Spleen (tissue), 11 donors: ENCODE measurements around the gene RTL10. TPM values are rescaled to one million over a fixed set of nuclear protein-coding genes. Genes with fewer than 3 reads are reported as not detected.

Experiments
- DNase-seq: peaks from one replicate; pipeline ENCODE4 v3.0.0-alpha.2; 2020
- H3K27ac ChIP-seq, 8 donors: fragments of 200-600 bp; sonication (generic) in 7 of 8; 1 replicate in 4 of 8; 2 replicates in 4 of 8; pipeline versions ENCODE4 v1.5.0 to v1.8.0; 2016 to 2021; ENCODE audit warnings: inconsistent platforms in 4 of 8, mild to moderate bottlenecking in 4 of 8, moderate library complexity in 1 of 8
- H3K27me3 ChIP-seq, 7 donors: fragments of 200-600 bp; sonication (generic) in 6 of 7; replicated peaks in 1 of 7; 1 replicate in 4 of 7; 2 replicates in 3 of 7; pipeline versions ENCODE4 v1.5.0 to v1.8.0; 2016 to 2021; ENCODE audit warnings: inconsistent platforms in 3 of 7, mild to moderate bottlenecking in 1 of 7
- H3K36me3 ChIP-seq, 6 donors: fragments of 200-600 bp; sonication (generic) in 5 of 6; 1 replicate in 4 of 6; 2 replicates in 2 of 6; pipeline versions ENCODE4 v1.5.0 to v1.8.0; 2016 to 2021; ENCODE audit warnings: inconsistent platforms in 2 of 6
- H3K4me1 ChIP-seq, 6 donors: fragments of 200-600 bp; sonication (generic) in 5 of 6; 1 replicate in 3 of 6; 2 replicates in 3 of 6; pipeline versions ENCODE4 v1.5.0 to v1.8.0; 2016 to 2021; ENCODE audit warnings: inconsistent platforms in 3 of 6
- H3K4me3 ChIP-seq, 8 donors: fragments of 200-600 bp; sonication (generic) in 7 of 8; 1 replicate in 4 of 8; 2 replicates in 4 of 8; pipeline versions ENCODE4 v1.5.0 to v1.8.0; 2016 to 2021; ENCODE audit warnings: inconsistent platforms in 4 of 8, mild to moderate bottlenecking in 4 of 8, moderate library complexity in 2 of 8
- H3K9me3 ChIP-seq, 8 donors: fragments of 200-600 bp; sonication (generic) in 7 of 8; 1 replicate in 4 of 8; 2 replicates in 4 of 8; pipeline versions ENCODE4 v1.5.0 to v1.8.0; 2016 to 2021; ENCODE audit warnings: inconsistent platforms in 4 of 8
- POLR2A ChIP-seq, 3 donors: fragments of 450-650 bp; IDR thresholded peaks; one replicate each; pipeline ENCODE4 v1.5.1; 2017; ENCODE audit warnings: antibody characterized with exemption in 3 of 3, mild to moderate bottlenecking in 1 of 3
- POLR2AphosphoS5 ChIP-seq, 3 donors: sonication (generic); formaldehyde crosslinking; IDR thresholded peaks; one replicate each; pipeline ENCODE4 v1.5.1; 2017; ENCODE audit warnings: antibody characterized with exemption in 3 of 3
- WGBS, 5 donors: extraction: QIAGEN DNeasy Blood & Tissue Kit in 3 of 5; methylation state at CpG; one replicate each; pipeline versions ENCODE4 v1.1.5 to v1.1.7; 2013 to 2018; 5-methylcytosine and 5-hydroxymethylcytosine counted together
- intact Hi-C: fragments of 100-400 bp; cut with DNase I; formaldehyde crosslinking; loops from one replicate; pipeline ENCODE4 v1.15.0; 2023; ENCODE audit warnings: low total_unique reads
- polyA plus RNA-seq, 3 donors: library from polyadenylated mRNA; stranded (reverse); fragments of 200-250 nt; gene quantifications; one replicate each; pipeline ENCODE4 v1.2.1, GENCODE V29; 2013
- total RNA-seq, 7 donors: library from RNA; depleted of rRNA in 3 of 7; stranded (reverse); fragments of >200 nt in 3 of 7; fragmentation: NEBNext Ultra II Directional in 4 of 7; extraction: Animal tissue kit (Norgen Biotek cat#: 25700) in 4 of 7; gene quantifications; one replicate each; pipeline versions ENCODE4 v1.1.0 to v1.2.1, GENCODE V29; 2016 to 2021
- TF ChIP-seq, protein P1 (sequence below), 11 experiments: fragments of 200-600 bp in 7 of 11; fragments of 450-650 bp in 4 of 11; sonication (generic) in 4 of 11; IDR thresholded peaks in 8 of 11; conservative IDR thresholded peaks in 3 of 11; 1 replicate in 7 of 11; 2 replicates in 4 of 11; pipeline versions ENCODE4 v1.4.0 to v1.8.0; 2016 to 2021; ENCODE audit warnings: antibody characterized with exemption in 11 of 11, inconsistent platforms in 4 of 11, mild to moderate bottlenecking in 1 of 11
- donor health status: healthy with polysubstance abuse.
- donor health status: DM: no; HTN: no; CAD: no; lungs with moderate emphysema.
- donor health status: DM: no; HTN: no; CAD: no.
- donor health status: Bipolar disorder and iron deficiency.
- donor health status: healthy.
- donor health status: DM: no; HTN: no; CAD: no.
- donor health status: DM: yes; HTN: yes; CAD: no.

The RTL10 gene
- total and polyA plus RNA-seq, 10 donors = 8.3 to 22.9 (median 17.8) TPM

GRCh38 chr22:19819911-19820879 is 34.5 kb downstream of the RTL10 start:
- intact Hi-C loops = no loop called here
- Histone ChIP-seq H3K4me1 (peaks cover 0 to 11% (median 3%) of the 10 kb centered on the region in 6 donors), H3K27ac (no peak overlapping the region), H3K27me3 (no peaks in the 10 kb centered on the region), H3K9me3 (no peaks in the 10 kb centered on the region), H3K4me3 (no peak overlapping the region), H3K36me3 (peaks cover 0 to 30% (median 3%) of the 10 kb centered on the region in 6 donors)
- 89 to 99% (median 95%) methylated on average over 13 to 21 of the region's 21 CpGs for WGBS, 5 donors
- no peak for DNase-seq
- TF ChIP-seq POLR2A (IDR thresholded peaks at IDR 0.05) = no peak
- TF ChIP-seq, protein P1, sequence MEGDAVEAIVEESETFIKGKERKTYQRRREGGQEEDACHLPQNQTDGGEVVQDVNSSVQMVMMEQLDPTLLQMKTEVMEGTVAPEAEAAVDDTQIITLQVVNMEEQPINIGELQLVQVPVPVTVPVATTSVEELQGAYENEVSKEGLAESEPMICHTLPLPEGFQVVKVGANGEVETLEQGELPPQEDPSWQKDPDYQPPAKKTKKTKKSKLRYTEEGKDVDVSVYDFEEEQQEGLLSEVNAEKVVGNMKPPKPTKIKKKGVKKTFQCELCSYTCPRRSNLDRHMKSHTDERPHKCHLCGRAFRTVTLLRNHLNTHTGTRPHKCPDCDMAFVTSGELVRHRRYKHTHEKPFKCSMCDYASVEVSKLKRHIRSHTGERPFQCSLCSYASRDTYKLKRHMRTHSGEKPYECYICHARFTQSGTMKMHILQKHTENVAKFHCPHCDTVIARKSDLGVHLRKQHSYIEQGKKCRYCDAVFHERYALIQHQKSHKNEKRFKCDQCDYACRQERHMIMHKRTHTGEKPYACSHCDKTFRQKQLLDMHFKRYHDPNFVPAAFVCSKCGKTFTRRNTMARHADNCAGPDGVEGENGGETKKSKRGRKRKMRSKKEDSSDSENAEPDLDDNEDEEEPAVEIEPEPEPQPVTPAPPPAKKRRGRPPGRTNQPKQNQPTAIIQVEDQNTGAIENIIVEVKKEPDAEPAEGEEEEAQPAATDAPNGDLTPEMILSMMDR (IDR thresholded peaks at IDR 0.05 in 8 of 11, conservative IDR thresholded peaks at IDR 0.05 in 3 of 11) = no peak
- TF ChIP-seq POLR2AphosphoS5 (IDR thresholded peaks at IDR 0.05) = no peak

- 91 to 96% (median 93%) methylated on average over 9 to 14 of the region's 14 CpGs for WGBS, 5 donors
- Histone ChIP-seq H3K36me3 (peaks cover 0 to 33% (median 3%) of the 10 kb centered on the region in 6 donors), H3K4me3 (no peak overlapping the region), H3K9me3 (no peaks in the 10 kb centered on the region), H3K27me3 (no peaks in the 10 kb centered on the region), H3K27ac (no peak overlapping the region), H3K4me1 (peaks cover 0 to 8% (median 2%) of the 10 kb centered on the region in 6 donors)
- no peak for DNase-seq
- intact Hi-C loops = no loop called here
- TF ChIP-seq POLR2A (IDR thresholded peaks at IDR 0.05) = no peak
- TF ChIP-seq, protein P1 (IDR thresholded peaks at IDR 0.05 in 8 of 11, conservative IDR thresholded peaks at IDR 0.05 in 3 of 11) = no peak
- TF ChIP-seq POLR2AphosphoS5 (IDR thresholded peaks at IDR 0.05) = no peak
Observed at GRCh38 chr22:19819208-19819910, 35.3 kb downstream of the RTL10 start.

DNA sequence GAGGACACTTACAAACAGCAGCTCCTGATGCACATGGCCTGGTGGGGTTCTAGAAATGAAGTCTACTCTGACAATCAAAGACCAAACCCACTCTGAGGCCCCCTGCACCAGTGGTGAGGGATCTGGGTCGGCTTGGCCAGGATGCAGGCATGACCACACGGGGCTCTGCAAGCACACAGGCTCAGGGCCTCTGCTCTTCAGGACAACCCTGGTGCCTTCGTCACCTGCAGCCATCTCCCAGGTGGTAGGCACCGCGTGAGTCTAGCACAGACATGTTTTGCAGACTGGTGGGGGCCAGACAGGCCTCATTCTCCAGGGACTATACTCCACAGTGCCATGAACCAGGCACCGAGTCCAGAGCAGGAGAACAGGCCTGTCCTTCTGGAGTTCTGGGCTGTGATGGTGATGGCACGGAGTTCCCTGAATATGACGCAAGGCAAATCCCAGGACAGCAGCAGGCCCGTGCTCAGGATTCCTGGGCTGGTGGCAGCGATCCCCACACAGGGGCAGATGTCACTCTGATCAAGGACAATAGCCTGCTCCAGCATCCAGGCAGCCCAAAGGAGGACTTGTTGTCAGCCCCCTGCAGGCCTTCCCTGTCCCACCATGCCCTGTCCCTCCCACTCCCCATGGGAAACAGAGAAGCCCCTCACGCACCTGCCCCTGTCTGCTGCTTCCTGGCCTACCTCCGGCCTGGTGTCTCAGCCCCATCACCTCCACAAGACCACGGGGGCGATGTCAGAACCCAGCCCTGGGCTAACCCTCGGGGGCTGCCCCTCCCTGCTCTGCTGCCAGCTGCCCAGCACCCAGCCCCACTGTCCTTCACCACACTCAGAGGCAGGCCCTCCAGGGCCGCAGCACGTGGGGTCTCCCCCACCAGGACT is 36.1 kb downstream of the RTL10 start:
- Histone ChIP-seq H3K27ac (no peak overlapping the region), H3K4me1 (no peaks in the 10 kb centered on the region), H3K36me3 (peaks cover 0 to 39% (median 3%) of the 10 kb centered on the region in 6 donors), H3K9me3 (no peaks in the 10 kb centered on the region), H3K27me3 (no peaks in the 10 kb centered on the region), H3K4me3 (no peak overlapping the region)
- no peak for DNase-seq
- intact Hi-C loops = no loop called here
- 92 to 98% (median 93%) methylated on average over 11 to 17 of the region's 17 CpGs for WGBS, 5 donors
- TF ChIP-seq POLR2A (IDR thresholded peaks at IDR 0.05) (no peak), POLR2AphosphoS5 (IDR thresholded peaks at IDR 0.05) (no peak)
- TF ChIP-seq, protein P1 (IDR thresholded peaks at IDR 0.05 in 8 of 11, conservative IDR thresholded peaks at IDR 0.05 in 3 of 11) = no peak
